Activated T-cell treated with anti-CD3 and anti-CD28 coated beads, Interleukin-2, amount 50 U/mL, for 24 hours (primary cell): Measurements from ENCODE around the gene IGLL5.
A peak's percentile ranks its signal among the peaks of the same experiment; 100 is the strongest.

Source experiments
- DNase-seq: peaks from one replicate; pipeline ENCODE4 v3.0.0-alpha.2; 2020
- H3K27ac Mint-ChIP-seq: 2 replicates; pipeline ENCODE4 v1.8.0; 2020; ENCODE audit warnings: mild to moderate bottlenecking, mixed read lengths
- H3K27me3 Mint-ChIP-seq: 2 replicates; pipeline ENCODE4 v1.8.0; 2020; ENCODE audit warnings: mixed read lengths
- H3K36me3 Mint-ChIP-seq: 2 replicates; pipeline ENCODE4 v1.8.0; 2020; ENCODE audit warnings: low read depth, mixed read lengths
- H3K4me1 Mint-ChIP-seq: 2 replicates; pipeline ENCODE4 v1.8.0; 2020; ENCODE audit warnings: low read depth, mixed read lengths
- H3K4me3 Mint-ChIP-seq: 2 replicates; pipeline ENCODE4 v1.8.0; 2020; ENCODE audit warnings: mild to moderate bottlenecking, moderate library complexity, mixed read lengths
- H3K9me3 Mint-ChIP-seq: 2 replicates; pipeline ENCODE4 v1.8.0; 2020; ENCODE audit warnings: mixed read lengths

The IGLL5 gene

GRCh38 chr22:22936180-22936914, 48.7 kb downstream of the IGLL5 start:
- Mint-ChIP-seq H3K4me1 (peaks cover 11% of the 10 kb centered on the region), H3K4me3 (no peak overlapping the region), H3K36me3 (no peaks in the 10 kb centered on the region), H3K27me3 (no peaks in the 10 kb centered on the region), H3K27ac (no peak overlapping the region), H3K9me3 (no peaks in the 10 kb centered on the region)
- DNase-seq = no peak

DNA sequence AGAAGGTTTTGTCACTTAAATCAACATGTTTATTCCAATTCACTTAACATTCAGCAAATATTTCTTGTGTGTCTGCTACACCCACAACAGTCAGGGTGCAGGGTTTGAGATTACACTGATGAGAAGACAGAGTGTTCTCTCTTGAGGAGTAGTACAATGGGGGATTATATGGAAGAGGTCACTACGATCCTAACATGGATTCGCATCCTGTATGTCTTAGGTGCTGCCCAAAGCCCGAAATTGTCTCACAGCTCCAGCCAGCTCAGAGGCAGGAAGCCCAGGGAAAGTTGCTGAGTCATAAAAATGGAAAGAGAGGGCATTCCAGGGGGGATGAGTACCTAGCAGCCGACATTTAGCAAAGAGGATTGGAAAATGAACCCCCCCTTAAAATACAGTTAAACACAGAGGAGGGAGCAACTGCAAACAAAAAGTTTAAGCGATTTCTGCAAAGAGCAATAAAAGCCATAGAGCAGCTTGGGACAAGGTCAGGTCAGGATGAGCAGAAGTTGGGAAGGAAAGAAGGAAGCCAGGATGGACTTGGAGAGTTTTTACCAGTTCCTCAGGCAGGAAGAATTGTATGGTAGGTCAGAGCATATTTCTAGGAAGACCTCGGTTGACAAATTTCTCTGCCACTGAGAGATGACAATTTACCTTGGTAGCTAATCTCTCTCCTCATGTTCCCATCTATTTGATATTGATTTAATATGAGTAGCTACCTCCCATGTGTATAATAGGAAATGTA, 49.5 kb downstream of the IGLL5 start:
- Mint-ChIP-seq H3K27me3 (no peaks in the 10 kb centered on the region), H3K9me3 (no peaks in the 10 kb centered on the region), H3K4me3 (no peak overlapping the region), H3K36me3 (no peaks in the 10 kb centered on the region), H3K27ac (no peak overlapping the region), H3K4me1 (peaks cover 11% of the 10 kb centered on the region)
- DNase-seq = no peak

DNA sequence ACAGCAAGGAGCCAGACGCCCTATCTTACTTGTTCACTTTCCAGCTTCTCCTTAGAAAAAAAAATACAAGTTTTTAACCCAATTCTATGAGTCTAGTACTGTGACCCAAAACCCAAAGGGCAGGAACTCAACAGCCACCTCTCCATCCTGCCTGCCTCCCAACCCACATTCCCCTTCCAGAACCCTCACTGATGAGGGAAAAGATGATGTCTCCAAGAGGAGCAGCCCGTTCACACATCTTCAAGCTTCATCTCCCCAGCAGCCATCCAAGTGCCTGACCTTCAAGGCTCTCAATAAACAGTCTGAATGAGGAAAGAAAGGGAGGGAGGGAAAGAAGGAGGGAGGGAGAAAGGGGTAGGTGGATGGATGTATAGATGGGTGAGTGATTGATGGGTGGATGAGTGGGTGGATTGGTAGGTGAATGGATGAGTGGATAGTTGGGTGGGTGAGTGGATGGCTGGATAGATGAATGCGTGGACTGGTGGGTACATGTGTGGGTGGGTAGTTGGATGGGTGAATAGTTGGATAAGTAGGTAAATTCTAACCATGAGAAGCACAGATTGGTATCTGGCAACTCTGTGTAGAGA, 50.4 kb downstream of the IGLL5 start:
- Mint-ChIP-seq H3K4me1 (peaks cover 13% of the 10 kb centered on the region), H3K36me3 (no peaks in the 10 kb centered on the region), H3K9me3 (no peaks in the 10 kb centered on the region), H3K4me3 (no peak overlapping the region), H3K27ac (no peak overlapping the region), H3K27me3 (no peaks in the 10 kb centered on the region)
- no peak for DNase-seq

DNA sequence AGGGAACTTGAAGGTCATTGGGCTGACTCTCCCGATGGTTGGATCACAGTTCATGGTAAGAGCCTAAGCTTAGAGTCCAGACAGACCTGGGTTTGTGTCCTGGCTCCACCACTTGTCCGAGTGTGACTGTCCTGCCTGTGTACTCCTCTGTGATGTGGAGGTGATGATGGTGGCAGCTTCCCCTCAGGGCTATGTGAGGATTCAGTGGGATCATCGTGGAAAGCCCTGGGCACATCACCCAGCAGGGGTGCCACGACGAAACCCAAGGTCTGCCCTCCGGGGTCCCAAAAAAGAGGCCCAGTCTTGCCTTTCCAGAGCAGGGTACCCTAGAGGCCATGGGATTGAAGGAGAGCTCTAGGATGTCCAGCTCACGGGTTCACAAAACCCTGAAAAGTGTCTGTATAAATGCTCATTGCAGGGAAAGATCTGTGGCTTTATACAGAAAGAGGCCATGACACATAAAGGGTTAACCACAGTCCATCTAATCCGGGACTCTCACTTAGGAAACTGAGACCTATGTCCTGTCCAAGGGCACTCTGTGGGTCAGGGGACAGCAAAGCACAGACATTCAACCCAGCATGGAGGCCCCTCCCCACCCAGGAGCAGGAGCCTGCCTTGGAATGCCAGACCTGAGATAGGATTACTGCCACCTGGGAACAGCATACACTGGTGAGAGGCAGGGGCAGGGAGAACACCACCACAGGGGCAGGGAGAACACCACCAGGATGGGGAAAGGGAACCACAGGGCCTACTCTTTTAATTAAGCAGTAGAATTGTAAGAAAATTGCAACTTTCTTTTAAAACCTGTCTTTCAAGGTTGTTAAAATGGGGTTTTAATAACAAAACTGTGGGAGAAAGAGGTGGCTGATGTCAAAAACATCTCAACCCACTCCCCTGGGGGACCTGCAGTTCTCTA, 51.3 kb downstream of the IGLL5 start:
- Mint-ChIP-seq H3K4me1 (peaks cover 13% of the 10 kb centered on the region), H3K27ac (no peak overlapping the region), H3K9me3 (no peaks in the 10 kb centered on the region), H3K27me3 (no peaks in the 10 kb centered on the region), H3K36me3 (no peaks in the 10 kb centered on the region), H3K4me3 (no peak overlapping the region)
- no peak for DNase-seq

DNA sequence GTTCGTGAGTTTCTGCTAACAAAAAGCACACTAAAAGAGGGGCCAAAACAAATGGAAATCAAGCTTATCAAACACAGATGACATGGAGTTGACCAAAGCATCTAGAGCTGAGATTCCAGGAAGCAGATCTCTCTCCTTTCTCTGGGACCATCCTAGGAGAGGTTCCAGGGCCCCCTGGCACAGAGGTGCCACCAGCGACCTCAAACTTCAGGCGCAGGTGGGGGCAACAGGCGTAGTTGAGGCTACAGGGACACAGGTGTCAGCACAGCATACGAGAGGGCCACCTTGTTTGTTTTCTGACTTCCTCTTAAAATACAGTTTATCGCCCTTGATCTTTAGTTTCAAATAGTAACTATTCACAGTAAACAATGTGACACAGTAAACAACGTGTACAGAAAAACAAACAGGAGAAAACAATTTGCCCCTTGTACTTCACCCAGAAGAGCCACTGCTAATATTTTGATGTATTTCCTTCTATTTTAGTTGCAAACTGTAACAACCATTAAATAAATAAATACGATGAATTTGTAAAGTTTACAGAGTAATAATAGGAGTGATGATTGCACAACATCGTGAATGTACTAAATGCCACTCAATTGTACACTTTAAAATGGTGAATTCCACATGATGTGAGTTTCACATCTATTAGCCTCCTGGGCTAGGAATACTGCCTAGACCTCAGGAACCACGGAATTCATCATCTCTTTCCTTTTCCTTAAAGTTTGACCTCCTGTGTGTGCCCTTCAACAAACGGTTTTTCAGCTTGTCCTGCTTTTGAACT, 52.2 kb downstream of the IGLL5 start:
- Mint-ChIP-seq H3K4me1 (peaks cover 12% of the 10 kb centered on the region), H3K36me3 (no peaks in the 10 kb centered on the region), H3K9me3 (no peaks in the 10 kb centered on the region), H3K4me3 (no peak overlapping the region), H3K27me3 (no peaks in the 10 kb centered on the region), H3K27ac (no peak overlapping the region)
- no peak for DNase-seq

DNA sequence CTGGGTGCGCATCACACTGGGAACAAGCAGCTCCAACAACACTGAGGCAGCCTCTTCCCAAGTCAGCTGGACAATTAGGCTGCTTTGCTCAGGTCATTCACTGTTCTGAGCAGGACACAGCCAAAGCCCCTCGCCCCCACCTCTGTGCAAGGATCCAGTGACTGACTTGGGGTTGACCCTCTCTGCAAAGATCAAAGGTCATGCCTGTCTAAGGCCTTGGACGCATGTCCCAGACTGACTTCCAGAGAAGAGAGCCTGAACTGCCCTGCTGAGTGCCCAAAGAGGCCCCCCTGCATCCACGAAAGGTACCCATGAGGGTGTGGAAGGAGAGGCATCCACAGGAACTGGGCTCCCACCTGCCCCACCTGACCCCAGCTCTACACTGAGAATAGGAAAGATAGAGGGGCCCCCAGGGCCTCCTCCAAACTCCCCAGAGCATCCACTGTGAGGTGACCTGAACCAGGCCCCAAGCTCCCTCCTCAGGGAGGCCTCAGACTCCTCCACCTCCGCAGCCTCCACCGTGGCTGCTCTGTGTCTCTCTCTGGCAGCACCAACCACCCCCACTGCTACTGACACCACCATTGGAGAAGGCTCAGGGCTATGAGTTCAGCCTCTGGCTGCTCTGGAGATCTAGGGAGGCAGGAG, 53.5 kb downstream of the IGLL5 start:
- H3K4me1 Mint-ChIP-seq = peaks cover 3% of the 10 kb centered on the region
- no peak overlapping the region for H3K27ac Mint-ChIP-seq

DNA sequence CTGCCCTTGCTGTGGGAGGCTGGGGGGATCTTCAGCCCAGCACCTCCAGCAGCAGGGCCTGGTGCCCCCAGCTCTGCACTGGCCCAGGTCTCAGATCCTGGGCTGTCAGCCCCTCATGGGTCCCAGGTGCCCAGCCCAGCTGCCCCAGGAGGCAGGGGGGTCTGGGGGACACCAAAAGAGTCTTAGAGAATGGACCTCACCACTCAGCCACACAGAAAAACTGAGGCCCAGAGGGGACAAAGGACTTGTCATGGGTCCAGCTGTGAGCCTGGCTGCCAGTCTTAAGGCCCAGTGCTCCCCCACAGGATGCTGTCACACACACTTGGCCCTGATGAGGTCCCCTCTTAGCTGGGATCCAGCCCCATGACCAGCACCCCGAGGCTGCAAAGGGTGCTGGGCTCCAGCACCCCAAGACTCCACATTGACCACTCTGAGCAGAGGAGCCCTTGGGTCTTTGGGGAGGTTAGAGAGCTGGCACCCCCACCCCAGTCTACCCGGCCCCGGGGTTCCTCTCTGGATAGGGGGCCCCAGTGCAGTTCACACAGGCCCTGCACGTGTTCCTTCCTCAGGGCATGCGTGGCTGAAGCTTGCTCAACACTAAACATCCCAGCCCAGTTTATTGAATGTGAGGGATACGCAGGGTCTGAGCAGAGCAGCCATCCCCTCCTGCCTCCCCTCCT, 54.4 kb downstream of the IGLL5 start:
- H3K4me3 Mint-ChIP-seq = no peak overlapping the region
- H3K27me3 Mint-ChIP-seq = peaks cover 3% of the 10 kb centered on the region
- H3K4me1 Mint-ChIP-seq = peaks cover 3% of the 10 kb centered on the region
- H3K27ac Mint-ChIP-seq = no peak overlapping the region
- no peaks in the 10 kb centered on the region for H3K9me3 Mint-ChIP-seq
- DNase-seq = peak; percentile 24
- no peaks in the 10 kb centered on the region for H3K36me3 Mint-ChIP-seq

More for the DNA sequence above, 53.5 kb downstream of the IGLL5 start:
- H3K9me3 Mint-ChIP-seq = no peaks in the 10 kb centered on the region
- no peak overlapping the region for H3K4me3 Mint-ChIP-seq
- H3K36me3 Mint-ChIP-seq = no peaks in the 10 kb centered on the region
- peak; percentile 22 for DNase-seq
- H3K27me3 Mint-ChIP-seq = peaks cover 3% of the 10 kb centered on the region

DNA sequence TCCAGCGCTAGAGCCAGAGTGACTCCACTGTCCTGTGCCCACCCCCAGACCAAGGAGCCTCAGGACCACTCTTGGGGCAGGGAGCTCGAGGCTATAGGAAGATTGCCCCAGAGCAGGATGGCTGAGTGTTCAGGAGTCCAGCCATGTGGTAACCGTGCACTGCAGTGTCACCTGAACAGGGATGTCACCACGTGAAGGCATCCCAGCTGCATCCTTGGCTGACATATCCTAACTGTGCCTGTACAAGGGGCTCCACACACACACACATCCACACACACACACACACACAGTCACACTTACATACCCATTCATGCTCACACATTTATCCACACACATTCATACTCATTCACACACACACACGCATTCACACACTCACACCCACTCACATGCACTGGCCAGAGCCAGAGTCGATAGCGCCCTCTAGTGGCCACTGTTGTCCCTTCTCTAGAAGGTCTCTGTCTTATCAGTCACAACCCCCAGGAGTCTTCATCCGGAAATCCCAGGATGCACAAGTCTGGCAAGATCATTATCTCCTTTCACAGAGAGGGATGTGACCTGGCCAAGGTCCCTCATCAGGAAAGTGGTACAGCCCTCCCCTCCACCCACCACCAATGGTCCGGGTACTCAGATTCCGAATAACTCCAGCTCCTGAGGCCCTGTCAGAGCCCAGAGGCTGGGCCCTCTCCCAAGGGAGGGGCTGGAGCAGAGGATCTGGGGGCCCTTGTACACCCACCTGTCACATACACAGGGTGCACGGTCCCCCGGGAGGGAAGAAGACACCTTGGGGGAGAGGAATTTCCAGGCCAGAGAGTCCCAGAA, 55.1 kb downstream of the IGLL5 start:
- Mint-ChIP-seq H3K27ac (no peak overlapping the region), H3K4me3 (no peak overlapping the region), H3K36me3 (no peaks in the 10 kb centered on the region), H3K4me1 (peaks cover 6% of the 10 kb centered on the region), H3K9me3 (no peaks in the 10 kb centered on the region), H3K27me3 (peaks cover 3% of the 10 kb centered on the region)
- peak; percentile 73 for DNase-seq

DNA sequence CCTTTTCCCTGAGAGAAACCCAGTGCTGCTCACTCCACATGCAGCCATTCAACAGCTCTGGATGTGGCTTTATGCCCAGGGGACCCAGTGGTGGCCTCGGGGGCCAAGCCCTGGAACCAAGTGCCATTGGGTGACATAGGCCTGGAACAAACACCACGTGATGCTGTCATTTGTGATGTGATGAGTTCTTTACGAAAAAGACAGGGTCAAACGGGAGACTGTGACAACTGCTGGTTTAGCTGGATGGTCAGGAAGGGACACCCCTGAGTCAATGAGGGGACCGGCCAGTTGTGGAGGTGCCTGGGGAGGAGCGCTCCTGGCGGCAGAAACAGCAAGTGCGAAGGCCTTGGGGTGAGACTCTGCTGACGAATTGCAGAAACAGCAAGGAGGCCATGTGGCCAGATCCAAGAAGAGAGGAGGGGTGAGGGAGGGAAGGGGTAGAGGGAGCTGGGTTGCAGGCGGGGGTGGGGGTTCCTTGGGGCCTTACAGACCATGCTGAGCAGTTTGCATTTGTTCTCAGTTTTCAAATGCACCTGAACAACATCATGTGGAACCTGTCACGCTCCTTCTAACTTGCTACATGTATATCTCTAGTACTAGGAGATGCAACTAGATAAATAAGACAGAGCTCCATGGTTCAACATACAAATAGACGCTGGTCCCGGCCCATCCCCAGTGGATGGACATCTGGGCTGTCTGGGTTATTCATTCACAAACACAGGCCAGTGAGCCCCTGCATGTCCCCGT, 56.1 kb downstream of the IGLL5 start:
- no peak overlapping the region for H3K4me3 Mint-ChIP-seq
- no peak overlapping the region for H3K27ac Mint-ChIP-seq

DNA sequence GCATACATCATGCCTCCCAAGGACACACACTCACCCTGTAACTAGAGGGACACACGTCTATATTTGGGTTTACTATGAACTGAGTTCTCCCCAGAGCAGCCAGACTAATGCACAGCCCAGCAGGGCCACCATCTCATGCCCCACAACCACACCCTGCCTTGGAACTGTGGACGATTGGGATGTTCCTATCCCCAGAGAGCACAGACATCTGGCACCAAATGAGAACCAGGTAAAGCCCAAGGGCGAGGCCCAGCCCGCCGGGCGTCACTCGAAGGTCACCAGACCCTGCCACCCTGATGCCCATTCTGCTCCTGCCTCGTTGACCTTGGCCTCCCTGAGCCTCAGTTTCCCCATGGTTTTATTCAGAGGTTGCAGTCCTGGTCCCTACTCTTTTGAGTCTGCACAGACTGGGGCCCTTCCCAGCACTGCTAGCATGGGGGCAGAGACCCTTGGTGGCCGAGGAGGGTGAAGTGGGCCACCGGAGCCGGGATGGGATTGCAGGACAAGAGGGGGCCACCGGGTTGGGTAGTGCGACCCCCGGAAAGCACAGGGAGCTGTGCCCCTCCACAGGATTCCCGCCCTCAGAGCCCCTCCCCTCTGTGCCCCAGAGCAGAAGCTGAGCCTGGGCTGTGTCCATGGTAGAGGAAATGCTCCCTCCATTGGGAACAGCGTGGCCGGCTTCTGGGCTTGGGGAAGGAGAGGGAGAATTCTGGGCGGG, 56.8 kb downstream of the IGLL5 start:
- peaks cover 8% of the 10 kb centered on the region for H3K27me3 Mint-ChIP-seq
- H3K9me3 Mint-ChIP-seq = no peaks in the 10 kb centered on the region
- no peak for DNase-seq
- no peak overlapping the region for H3K4me3 Mint-ChIP-seq
- H3K27ac Mint-ChIP-seq = no peak overlapping the region
- peaks cover 6% of the 10 kb centered on the region for H3K4me1 Mint-ChIP-seq
- no peaks in the 10 kb centered on the region for H3K36me3 Mint-ChIP-seq

More for the DNA sequence above, 56.1 kb downstream of the IGLL5 start:
- Mint-ChIP-seq H3K9me3 (no peaks in the 10 kb centered on the region), H3K36me3 (no peaks in the 10 kb centered on the region), H3K27me3 (peaks cover 8% of the 10 kb centered on the region), H3K4me1 (peaks cover 6% of the 10 kb centered on the region)
- DNase-seq = no peak

DNA sequence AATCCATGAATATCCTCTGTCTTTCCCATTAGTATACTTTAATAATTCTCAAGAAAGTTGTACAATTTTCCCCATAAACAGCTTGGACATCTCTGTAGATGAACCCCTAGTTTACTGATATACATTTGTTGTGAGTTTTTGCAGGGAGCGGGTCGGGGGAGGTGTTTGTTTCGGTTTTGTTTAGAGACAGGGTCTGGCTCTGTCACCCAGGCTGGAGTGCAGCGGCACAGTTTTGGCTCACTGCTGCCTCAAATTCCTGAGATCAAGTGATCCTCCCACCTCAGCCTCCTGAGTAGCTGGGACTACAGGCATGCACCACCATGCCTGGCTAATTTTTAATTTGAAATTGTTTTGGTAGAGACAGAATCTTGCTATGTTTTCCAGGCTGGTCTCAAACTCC, 57.6 kb downstream of the IGLL5 start:
- DNase-seq = no peak
- Mint-ChIP-seq H3K4me1 (peaks cover 6% of the 10 kb centered on the region), H3K9me3 (no peaks in the 10 kb centered on the region), H3K36me3 (no peaks in the 10 kb centered on the region), H3K27ac (no peak overlapping the region), H3K27me3 (peaks cover 8% of the 10 kb centered on the region), H3K4me3 (no peak overlapping the region)
